ENCODE results near the gene PPIP5K2.
A peak's percentile ranks its signal among the peaks of the same experiment; 100 is the strongest.
"Not testable (repeated sequence)": the region's sequence is repeated elsewhere in the genome, so short reads cannot be mapped to it uniquely, and the experiment has no call there.

PPIP5K2 gene

DNA sequence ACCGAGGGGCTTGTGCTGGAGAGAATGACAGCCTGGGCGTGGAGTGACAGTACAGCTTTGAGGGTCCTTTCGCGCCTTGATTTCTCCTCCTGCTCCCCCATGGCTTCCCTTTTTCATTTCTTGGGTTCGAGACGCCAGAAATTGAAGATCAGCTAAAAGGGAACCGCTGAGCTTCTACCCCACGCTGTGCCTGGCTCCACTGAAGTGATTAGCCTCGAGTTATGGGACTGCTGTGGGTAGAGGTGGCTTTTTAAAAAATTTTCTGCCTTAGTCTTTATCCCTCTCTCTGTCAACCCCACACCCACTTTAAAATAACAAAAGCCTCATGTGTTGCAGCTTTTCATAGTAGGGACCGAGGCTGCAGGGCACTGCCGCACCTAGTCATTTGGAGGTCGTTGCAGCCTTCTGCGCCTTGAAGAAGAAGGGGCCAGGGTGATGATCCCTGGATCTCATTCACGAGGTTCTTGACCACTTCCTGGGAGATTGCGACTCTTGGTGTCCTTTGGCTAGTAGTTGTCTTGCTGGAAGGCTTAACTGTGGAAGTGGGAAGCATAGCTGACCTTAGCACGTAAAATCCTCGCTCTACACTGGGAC, 603 bp downstream of the PPIP5K2 start:
- peak; percentile 16 for DNase-seq (ENCODE audit: low spot score)

GRCh38 chr5:103122242-103122641, 2.1 kb downstream of the PPIP5K2 start:
- no peak for DNase-seq (ENCODE audit: low spot score)

DNA sequence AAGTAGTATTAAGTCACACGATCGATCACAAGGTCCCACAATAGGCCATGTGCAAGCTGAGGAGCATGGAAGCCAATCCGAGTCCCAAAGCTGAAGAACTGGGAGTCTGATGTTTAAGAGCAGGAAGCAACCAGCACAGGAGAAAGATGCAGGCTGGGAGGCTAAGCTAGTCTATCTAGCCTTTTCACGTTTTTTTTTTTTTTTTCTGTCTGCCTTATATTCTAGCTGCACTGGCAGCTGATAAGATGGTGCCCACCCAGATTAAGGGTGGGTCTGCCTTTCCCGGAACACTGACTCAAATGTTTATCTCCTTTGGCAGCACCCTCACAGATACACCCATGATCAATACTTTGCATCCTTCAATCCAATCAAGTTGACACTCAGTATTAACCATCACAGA, 6.5 kb downstream of the PPIP5K2 start:
- no peak for DNase-seq (ENCODE audit: low spot score)

- no peak for DNase-seq (ENCODE audit: low spot score)
Observed at GRCh38 chr5:103127292-103127817, 7.3 kb downstream of the PPIP5K2 start.

DNA sequence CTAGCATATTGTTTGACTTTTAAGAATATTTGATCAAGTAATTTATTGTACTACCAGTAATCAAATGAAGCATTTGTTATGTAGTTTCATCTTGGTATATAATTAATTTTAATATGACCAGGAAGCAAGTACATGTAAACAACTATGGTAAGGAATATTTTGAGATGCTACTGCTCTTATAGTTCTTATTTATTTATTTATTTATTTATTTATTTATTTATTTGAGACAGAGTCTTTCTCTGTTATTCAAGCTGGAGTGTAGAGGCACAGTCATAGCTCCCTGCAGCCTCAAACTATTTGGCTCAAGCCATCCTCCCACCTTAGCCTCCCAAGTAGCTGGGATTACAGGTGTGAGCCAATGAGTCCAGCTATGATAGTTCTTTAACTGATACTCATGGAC, 8.1 kb downstream of the PPIP5K2 start:
- DNase-seq (ENCODE audit: low spot score): no peak

DNA sequence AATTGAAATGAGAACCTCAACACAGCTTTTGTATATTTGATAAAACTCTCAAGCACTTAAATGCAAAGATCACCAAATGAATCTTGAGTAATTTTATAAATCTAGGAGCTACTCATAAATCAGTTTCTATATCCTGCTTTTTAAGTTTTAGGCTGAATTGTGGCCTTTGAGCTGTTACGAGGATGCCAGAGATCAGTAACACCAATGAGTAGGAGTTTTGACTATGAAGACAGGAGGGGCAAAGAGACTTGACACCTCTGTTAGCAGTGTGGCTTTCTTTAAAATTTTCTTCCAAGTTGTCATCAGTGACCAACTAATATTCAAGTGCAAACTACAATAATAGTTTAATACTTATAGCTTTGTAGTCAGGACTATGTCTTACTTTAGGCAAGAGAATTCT, 12.6 kb downstream of the PPIP5K2 start:
- DNase-seq (ENCODE audit: low spot score): no peak

DNA sequence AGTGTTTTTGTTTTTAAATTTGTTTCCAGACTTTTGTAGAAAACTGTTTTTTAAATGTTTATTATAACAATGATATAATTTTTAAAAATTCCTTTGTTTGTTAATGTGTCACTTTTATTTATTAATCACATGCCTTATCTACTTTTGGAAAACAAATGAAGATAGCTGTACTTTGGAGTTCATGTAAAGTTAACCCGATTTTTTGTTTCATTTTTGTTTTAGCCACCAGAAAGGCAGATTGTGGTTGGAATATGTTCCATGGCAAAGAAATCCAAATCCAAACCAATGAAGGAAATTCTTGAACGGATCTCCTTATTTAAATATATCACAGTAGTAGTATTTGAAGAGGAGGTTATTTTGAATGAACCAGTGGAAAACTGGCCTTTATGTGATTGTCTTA, 13.1 kb downstream of the PPIP5K2 start:
- DNase-seq (ENCODE audit: low spot score): no peak

DNA sequence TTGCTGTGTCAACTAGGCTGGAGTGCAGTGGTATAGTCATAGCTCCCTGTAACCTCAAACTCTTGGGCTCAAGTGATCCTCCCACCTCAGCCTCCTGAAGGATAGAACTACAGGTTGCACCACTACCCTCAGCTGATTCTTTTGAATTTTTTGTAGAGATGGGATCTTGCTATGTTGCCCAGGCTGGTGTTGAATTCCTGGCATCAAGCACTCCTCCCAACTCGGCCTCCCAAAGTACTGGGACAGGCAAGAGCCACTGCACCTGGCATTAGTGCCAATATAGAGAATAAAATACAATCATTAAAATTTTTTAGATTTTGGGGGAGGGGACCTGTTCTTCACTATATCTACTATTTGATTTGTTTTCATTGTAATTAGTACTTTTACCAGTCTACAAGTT, 15.4 kb downstream of the PPIP5K2 start:
- DNase-seq (ENCODE audit: low spot score): no peak

GRCh38 chr5:103138202-103138690, 18.1 kb downstream of the PPIP5K2 start:
- no peak for DNase-seq (ENCODE audit: low spot score)

DNA sequence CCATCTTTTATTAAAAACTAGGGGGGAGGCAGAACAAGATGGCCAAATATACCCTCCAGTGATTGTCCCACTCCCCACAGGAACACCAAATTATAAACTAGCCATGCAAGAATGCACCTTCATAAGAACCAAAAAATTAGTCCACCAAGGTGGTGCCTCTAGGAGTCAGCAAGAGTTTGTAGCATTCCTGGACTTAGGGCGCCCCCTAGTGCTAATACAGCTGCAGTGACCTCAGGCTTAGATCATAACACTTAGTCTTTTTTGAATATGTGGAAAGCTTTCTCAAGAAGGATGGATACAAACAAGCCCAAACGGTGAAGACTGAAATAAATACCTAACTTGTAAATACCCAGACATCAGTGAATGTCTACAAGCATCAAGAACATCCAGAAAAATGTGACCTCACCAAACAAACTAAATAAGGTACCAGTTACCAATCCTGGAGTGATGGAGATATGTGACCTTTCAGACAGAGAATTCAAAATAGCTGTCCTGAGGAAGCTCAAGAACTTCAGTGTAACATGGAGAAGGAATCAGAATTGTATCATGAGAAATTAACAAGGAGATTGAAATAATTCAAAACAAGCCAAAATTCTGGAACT, 19.3 kb downstream of the PPIP5K2 start:
- DNase-seq (ENCODE audit: low spot score): peak; percentile 74

- DNase-seq (ENCODE audit: low spot score): not testable (repeated sequence)
Observed at GRCh38 chr5:103142132-103142531, 22.0 kb downstream of the PPIP5K2 start.

GRCh38 chr5:103145196-103145595, 25.1 kb downstream of the PPIP5K2 start:
- no peak for DNase-seq (ENCODE audit: low spot score)

DNA sequence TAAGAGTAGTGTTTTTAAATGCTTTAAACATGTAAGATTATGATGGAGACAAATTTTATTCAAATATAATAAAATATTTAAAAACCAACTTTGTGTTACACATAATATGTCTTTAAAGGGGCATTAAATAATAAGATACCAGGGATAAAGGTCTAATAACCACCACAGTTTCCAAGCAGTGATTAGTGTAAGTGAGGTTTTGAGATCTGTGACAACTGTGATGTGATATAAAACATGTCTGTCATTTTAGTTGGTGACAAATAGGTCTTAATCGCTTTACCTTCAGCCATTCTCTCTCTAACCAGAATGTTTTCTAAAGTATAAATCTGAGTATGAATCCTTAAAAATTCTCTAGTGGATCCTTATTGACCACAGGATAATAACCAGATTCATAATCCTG, 28.1 kb downstream of the PPIP5K2 start:
- DNase-seq (ENCODE audit: low spot score): no peak

- no peak for DNase-seq (ENCODE audit: low spot score)
Observed at GRCh38 chr5:103151156-103151555, 31.1 kb downstream of the PPIP5K2 start.

GRCh38 chr5:103166706-103167105, 46.6 kb downstream of the PPIP5K2 start:
- DNase-seq (ENCODE audit: low spot score): no peak

- DNase-seq (ENCODE audit: low spot score): no peak
Observed at GRCh38 chr5:103174147-103174546, 54.0 kb downstream of the PPIP5K2 start.

DNA sequence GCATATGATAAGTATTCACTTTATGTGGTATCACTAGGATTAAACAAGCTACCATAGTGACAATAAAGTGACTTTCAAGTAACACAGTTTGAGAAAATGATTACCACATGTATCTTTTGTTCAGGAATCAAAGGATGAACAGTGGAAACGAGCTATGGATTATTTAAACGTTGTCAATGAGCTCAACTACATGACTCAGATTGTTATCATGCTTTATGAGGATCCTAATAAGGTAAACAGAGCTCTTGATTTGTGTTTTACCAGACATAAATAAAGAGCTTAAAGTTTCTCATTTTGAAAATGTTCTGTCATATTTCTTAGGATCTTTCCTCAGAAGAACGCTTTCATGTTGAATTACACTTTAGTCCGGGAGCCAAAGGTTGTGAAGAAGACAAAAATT, 57.4 kb downstream of the PPIP5K2 start:
- no peak for DNase-seq (ENCODE audit: low spot score)

DNA sequence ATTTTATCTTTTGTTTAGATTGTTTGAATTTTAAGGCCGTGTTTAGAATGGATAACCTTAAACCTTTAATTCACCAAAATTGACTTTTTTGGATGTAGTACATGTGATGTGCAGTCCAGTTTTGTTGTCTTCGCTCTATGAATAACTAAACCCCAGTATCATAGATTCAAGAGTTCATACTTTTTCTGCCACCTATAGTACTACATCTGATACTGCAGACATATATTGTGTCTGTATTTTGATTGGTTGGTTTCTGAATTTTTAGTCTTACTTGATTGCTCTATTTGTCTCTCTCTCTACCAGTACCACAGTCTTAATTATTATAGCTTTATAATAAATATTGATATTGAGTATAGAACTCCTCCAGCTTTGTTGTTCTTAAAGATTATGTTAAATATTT, 58.1 kb downstream of the PPIP5K2 start:
- DNase-seq (ENCODE audit: low spot score): no peak

GRCh38 chr5:103186152-103186551, 66.1 kb downstream of the PPIP5K2 start:
- DNase-seq (ENCODE audit: low spot score): no peak

DNA sequence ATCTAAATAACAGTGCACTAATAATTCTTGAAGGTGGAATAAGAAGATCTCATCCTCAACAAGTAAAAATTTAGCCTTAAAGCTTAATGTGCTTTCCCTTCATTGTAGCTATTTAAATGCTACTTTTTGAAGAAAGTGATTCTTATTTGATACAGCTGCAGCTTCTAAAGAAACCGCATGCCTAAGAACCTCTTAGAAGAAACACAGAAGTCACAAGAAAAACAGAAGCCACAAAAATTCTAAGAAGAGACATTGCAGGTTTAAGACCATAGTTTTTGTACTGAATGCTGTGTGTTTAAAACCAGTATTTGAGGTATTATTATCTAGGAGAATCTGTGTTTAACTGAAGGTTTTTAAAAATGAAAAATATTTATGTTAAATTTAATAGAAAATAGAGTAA, 68.3 kb downstream of the PPIP5K2 start:
- DNase-seq (ENCODE audit: low spot score): no peak

DNA sequence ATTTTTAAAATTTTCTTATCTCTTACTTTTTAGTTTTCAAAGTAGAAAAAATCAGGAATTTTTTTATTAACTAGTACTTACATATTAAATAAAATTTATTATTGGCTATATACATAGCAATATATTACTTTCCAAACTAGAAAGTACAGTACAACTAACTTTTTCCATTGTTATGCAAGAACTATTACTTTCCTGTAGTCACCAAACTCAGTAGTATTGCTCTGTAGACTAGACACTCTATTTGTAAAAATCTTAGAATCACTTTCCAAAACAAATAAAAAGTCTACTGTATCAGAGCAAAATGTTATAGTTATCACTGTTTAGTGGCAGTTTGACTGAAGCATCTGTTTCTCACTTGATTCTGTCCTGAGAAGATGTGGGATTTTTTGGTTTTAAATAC, 83.1 kb downstream of the PPIP5K2 start:
- DNase-seq (ENCODE audit: low spot score): no peak

DNA sequence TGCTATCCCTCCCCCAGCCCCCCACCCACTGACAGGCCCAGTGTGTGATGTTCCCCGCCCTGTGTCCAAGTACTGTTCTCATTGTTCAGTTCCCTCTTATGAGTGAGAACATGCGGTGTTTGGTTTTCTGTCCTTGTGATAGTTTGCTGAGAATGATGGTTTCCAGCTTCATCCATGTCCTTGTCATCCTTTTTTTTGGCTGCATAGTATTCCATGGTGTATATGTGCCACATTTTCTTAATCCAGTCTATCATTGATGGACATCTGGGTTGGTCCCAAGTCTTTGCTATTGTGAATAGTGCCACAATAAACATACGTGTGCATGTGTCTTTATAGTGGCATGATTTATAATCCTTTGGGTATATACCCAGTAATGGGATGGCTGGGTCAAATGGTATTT, 84.9 kb downstream of the PPIP5K2 start:
- not testable (repeated sequence) for DNase-seq (ENCODE audit: low spot score)

GRCh38 chr5:103205991-103206700, 86.0 kb downstream of the PPIP5K2 start:
- no peak for DNase-seq (ENCODE audit: low spot score)
